A549 treated with Mapracorat at 1 μM for 4 hours (cell line): ENCODE measurements around the gene FLRT1. TPM values are rescaled to one million over a fixed set of nuclear protein-coding genes. Genes with fewer than 3 reads are reported as not detected.

ENCODE experiments used
- total RNA-seq: library from RNA; stranded (reverse); fragments of 200-300 nt; extraction: Qiagen RNA extraction; gene quantifications from 5 replicates; pipeline ENCODE4 v1.2.3, GENCODE V29; 2022

FLRT1 gene
- 0.03 to 0.10 TPM (median 0.06 TPM) in 4 of 5 replicates, not detected in the other for total RNA-seq

GRCh38 chr11:64035576-64035975 is at the start of gene FLRT1:
TSS of gene FLRT1 (plus strand) at chr11:64035931. CDS start at chr11:64116268, 80,337 bp downstream.

GRCh38 chr11:63986156-63986931 is 49.4 kb upstream of the FLRT1 start, which contains the start of gene OTUB1:
TSS of gene OTUB1 (plus strand) at chr11:63986438. CDS start at chr11:63986457, 19 bp downstream.

Other genes with a start within 250 kb of the FLRT1 start
- 32.7 to 52.1 TPM (median 49.7 TPM) in 5 replicates for gene SPINDOC, start 222.5 kb upstream of the FLRT1 start, total RNA-seq
- gene MARK2, start 196.8 kb upstream of the FLRT1 start, total RNA-seq: 25.1 to 28.9 TPM (median 27.7 TPM) in 5 replicates
- gene RCOR2, start 118.8 kb upstream of the FLRT1 start, total RNA-seq: 0.87 to 1.3 TPM (median 0.93 TPM) in 5 replicates
- 12.8 to 19.1 TPM (median 16.3 TPM) in 5 replicates for gene NAA40, start 96.9 kb upstream of the FLRT1 start, total RNA-seq
- 701 to 1,124 TPM (median 971 TPM) in 5 replicates for gene COX8A, start 61.3 kb upstream of the FLRT1 start, total RNA-seq
- gene OTUB1, start 49.5 kb upstream of the FLRT1 start, total RNA-seq: 114 to 129 TPM (median 127 TPM) in 5 replicates
- gene MACROD1, start 130.2 kb downstream of the FLRT1 start, total RNA-seq: 11.4 to 17.0 TPM (median 13.6 TPM) in 5 replicates
- 221 to 250 TPM (median 241 TPM) in 5 replicates for gene STIP1, start 150.2 kb downstream of the FLRT1 start, total RNA-seq
- 0.52 to 2.3 TPM (median 1.5 TPM) in 5 replicates for gene FERMT3, start 170.8 kb downstream of the FLRT1 start, total RNA-seq
- 19.7 to 25.1 TPM (median 23.2 TPM) in 5 replicates for gene TRPT1, start 190.3 kb downstream of the FLRT1 start, total RNA-seq
- 30.1 to 40.4 TPM (median 39.0 TPM) in 5 replicates for gene NUDT22, start 190.3 kb downstream of the FLRT1 start, total RNA-seq
- gene DNAJC4, start 194.6 kb downstream of the FLRT1 start, total RNA-seq: 17.3 to 22.9 TPM (median 19.6 TPM) in 5 replicates
- 34.1 to 50.0 TPM (median 49.1 TPM) in 5 replicates for gene VEGFB, start 198.7 kb downstream of the FLRT1 start, total RNA-seq
- gene FKBP2, start 205.2 kb downstream of the FLRT1 start, total RNA-seq: 124 to 151 TPM (median 130 TPM) in 5 replicates
- gene PPP1R14B, start 211.0 kb downstream of the FLRT1 start, total RNA-seq: 240 to 390 TPM (median 370 TPM) in 5 replicates
- gene PLCB3, start 215.6 kb downstream of the FLRT1 start, total RNA-seq: 16.0 to 22.8 TPM (median 20.0 TPM) in 5 replicates
- gene BAD, start 248.7 kb downstream of the FLRT1 start, total RNA-seq: 72.9 to 96.6 TPM (median 94.9 TPM) in 5 replicates
- 31.9 to 53.0 TPM (median 47.6 TPM) in 5 replicates for gene GPR137, start 249.9 kb downstream of the FLRT1 start, total RNA-seq